H1 (cell line): ENCODE data around the gene PRDX3. TPM values are rescaled to one million over a fixed set of nuclear protein-coding genes. Genes with fewer than 3 reads are reported as not detected.

Experiments
- ATF2 ChIP-seq: IDR thresholded peaks from 2 replicates; pipeline ENCODE4 v1.6.1; 2012; ENCODE audit warnings: low read length, inconsistent platforms
- CBX8 ChIP-seq: fragments of 300-800, 300-1000 bp; sonication (generic); IDR thresholded peaks from 2 replicates; pipeline ENCODE4 v1.7.1; 2016; ENCODE audit warnings: low read depth, low read length, borderline replicate concordance
- CHD1 ChIP-seq: IDR thresholded peaks from 2 replicates; pipeline ENCODE4 v1.6.1; 2012; ENCODE audit warnings: low read depth, low read length, improper control_type of control experiment
- NANOG ChIP-seq: IDR thresholded peaks from 2 replicates; pipeline ENCODE4 v1.6.1; 2011; ENCODE audit warnings: low read length, low read depth, mild to moderate bottlenecking, inconsistent platforms; ENCODE audit not compliant: insufficient read depth, poor library complexity, severe bottlenecking
- SIRT6 ChIP-seq: IDR thresholded peaks from one replicate; pipeline ENCODE4 v1.7.1; 2012; ENCODE audit warnings: low read length, inconsistent platforms
- polyA plus RNA-seq, 7 experiments: library from polyadenylated mRNA; depleted of rRNA in 3 of 7; stranded (reverse) in 5 of 7; unstranded in 2 of 7; fragments of >200 nt in 5 of 7; fragments of 200-250 nt in 2 of 7; gene quantifications; 1 replicate in 5 of 7; 2 replicates in 1 of 7; 4 replicates in 1 of 7; pipeline versions ENCODE4 v1.2.1 to v1.2.3, GENCODE V29; 2011 to 2013; ENCODE audit warnings: missing spikeins in 2 of 7, mixed read lengths in 2 of 7
- total RNA-seq: library from RNA; stranded (reverse); fragmentation: NEBNext Ultra II Directional; extraction: Animal tissue kit (Norgen Biotek cat#: 25700); gene quantifications from 2 replicates; pipeline ENCODE4 v1.2.1, GENCODE V29; 2021
- TF ChIP-seq, protein P1 (sequence below): fragments of 300-600 bp; sonication (generic); IDR thresholded peaks from 2 replicates; pipeline ENCODE4 v1.7.1; 2012; ENCODE audit warnings: low read length, moderate library complexity, mild to moderate bottlenecking, inconsistent platforms; ENCODE audit not compliant: insufficient replicate concordance

Gene PRDX3
- total and polyA plus RNA-seq, 2 of the 8 experiments (the other 6 are each of a cell fraction or from before 2014, with no cell fraction given) = 201 to 208 TPM

- TF ChIP-seq, protein P1, sequence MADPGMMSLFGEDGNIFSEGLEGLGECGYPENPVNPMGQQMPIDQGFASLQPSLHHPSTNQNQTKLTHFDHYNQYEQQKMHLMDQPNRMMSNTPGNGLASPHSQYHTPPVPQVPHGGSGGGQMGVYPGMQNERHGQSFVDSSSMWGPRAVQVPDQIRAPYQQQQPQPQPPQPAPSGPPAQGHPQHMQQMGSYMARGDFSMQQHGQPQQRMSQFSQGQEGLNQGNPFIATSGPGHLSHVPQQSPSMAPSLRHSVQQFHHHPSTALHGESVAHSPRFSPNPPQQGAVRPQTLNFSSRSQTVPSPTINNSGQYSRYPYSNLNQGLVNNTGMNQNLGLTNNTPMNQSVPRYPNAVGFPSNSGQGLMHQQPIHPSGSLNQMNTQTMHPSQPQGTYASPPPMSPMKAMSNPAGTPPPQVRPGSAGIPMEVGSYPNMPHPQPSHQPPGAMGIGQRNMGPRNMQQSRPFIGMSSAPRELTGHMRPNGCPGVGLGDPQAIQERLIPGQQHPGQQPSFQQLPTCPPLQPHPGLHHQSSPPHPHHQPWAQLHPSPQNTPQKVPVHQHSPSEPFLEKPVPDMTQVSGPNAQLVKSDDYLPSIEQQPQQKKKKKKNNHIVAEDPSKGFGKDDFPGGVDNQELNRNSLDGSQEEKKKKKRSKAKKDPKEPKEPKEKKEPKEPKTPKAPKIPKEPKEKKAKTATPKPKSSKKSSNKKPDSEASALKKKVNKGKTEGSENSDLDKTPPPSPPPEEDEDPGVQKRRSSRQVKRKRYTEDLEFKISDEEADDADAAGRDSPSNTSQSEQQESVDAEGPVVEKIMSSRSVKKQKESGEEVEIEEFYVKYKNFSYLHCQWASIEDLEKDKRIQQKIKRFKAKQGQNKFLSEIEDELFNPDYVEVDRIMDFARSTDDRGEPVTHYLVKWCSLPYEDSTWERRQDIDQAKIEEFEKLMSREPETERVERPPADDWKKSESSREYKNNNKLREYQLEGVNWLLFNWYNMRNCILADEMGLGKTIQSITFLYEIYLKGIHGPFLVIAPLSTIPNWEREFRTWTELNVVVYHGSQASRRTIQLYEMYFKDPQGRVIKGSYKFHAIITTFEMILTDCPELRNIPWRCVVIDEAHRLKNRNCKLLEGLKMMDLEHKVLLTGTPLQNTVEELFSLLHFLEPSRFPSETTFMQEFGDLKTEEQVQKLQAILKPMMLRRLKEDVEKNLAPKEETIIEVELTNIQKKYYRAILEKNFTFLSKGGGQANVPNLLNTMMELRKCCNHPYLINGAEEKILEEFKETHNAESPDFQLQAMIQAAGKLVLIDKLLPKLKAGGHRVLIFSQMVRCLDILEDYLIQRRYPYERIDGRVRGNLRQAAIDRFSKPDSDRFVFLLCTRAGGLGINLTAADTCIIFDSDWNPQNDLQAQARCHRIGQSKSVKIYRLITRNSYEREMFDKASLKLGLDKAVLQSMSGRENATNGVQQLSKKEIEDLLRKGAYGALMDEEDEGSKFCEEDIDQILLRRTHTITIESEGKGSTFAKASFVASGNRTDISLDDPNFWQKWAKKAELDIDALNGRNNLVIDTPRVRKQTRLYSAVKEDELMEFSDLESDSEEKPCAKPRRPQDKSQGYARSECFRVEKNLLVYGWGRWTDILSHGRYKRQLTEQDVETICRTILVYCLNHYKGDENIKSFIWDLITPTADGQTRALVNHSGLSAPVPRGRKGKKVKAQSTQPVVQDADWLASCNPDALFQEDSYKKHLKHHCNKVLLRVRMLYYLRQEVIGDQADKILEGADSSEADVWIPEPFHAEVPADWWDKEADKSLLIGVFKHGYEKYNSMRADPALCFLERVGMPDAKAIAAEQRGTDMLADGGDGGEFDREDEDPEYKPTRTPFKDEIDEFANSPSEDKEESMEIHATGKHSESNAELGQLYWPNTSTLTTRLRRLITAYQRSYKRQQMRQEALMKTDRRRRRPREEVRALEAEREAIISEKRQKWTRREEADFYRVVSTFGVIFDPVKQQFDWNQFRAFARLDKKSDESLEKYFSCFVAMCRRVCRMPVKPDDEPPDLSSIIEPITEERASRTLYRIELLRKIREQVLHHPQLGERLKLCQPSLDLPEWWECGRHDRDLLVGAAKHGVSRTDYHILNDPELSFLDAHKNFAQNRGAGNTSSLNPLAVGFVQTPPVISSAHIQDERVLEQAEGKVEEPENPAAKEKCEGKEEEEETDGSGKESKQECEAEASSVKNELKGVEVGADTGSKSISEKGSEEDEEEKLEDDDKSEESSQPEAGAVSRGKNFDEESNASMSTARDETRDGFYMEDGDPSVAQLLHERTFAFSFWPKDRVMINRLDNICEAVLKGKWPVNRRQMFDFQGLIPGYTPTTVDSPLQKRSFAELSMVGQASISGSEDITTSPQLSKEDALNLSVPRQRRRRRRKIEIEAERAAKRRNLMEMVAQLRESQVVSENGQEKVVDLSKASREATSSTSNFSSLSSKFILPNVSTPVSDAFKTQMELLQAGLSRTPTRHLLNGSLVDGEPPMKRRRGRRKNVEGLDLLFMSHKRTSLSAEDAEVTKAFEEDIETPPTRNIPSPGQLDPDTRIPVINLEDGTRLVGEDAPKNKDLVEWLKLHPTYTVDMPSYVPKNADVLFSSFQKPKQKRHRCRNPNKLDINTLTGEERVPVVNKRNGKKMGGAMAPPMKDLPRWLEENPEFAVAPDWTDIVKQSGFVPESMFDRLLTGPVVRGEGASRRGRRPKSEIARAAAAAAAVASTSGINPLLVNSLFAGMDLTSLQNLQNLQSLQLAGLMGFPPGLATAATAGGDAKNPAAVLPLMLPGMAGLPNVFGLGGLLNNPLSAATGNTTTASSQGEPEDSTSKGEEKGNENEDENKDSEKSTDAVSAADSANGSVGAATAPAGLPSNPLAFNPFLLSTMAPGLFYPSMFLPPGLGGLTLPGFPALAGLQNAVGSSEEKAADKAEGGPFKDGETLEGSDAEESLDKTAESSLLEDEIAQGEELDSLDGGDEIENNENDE = no peak
- TF ChIP-seq NANOG (no peak), ATF2 (no peak), SIRT6 (no peak), CBX8 (no peak), CHD1 (no peak)
- TF ChIP-seq, all 59 proteins: peak for 0
These were observed 29.5 kb downstream of the PRDX3 start (continued) for GRCh38 chr10:119149157-119149556.
